K562 (cell line): ENCODE data around the gene POP7. TPM values are rescaled to one million over a fixed set of nuclear protein-coding genes. Genes with fewer than 3 reads are reported as not detected.

ENCODE experiments used
- ASH1L ChIP-seq: fragments of 450-650 bp; IDR thresholded peaks from 2 replicates; pipeline ENCODE4 v1.6.1; 2018; ENCODE audit warnings: borderline replicate concordance, mild to moderate bottlenecking, low read depth; ENCODE audit not compliant: partially characterized antibody
- BHLHE40 ChIP-seq: IDR thresholded peaks from 2 replicates; pipeline ENCODE4 v1.6.1; 2011; ENCODE audit warnings: low read length, improper control_type of control experiment
- BRF2 ChIP-seq: IDR thresholded peaks from 3 replicates; pipeline ENCODE4 v1.6.1; 2011; ENCODE audit warnings: borderline replicate concordance, mild to moderate bottlenecking; ENCODE audit not compliant: insufficient read length, insufficient read depth
- CREM ChIP-seq: IDR thresholded peaks from 2 replicates; pipeline ENCODE4 v1.6.1; 2014; ENCODE audit warnings: antibody characterized with exemption, low read depth
- EP300 ChIP-seq: IDR thresholded peaks from 2 replicates; pipeline ENCODE4 v1.6.1; 2012; ENCODE audit warnings: low read length, improper control_type of control experiment
- ERF ChIP-seq: fragments of 450-650 bp; formaldehyde crosslinking; IDR thresholded peaks from 2 replicates; pipeline ENCODE4 v1.4.0; 2020; ENCODE audit warnings: mild to moderate bottlenecking, mixed read lengths
- ETS2 ChIP-seq: IDR thresholded peaks from 2 replicates; pipeline ENCODE4 v1.6.1; 2016; ENCODE audit warnings: borderline replicate concordance, missing genetic modification characterization, mild to moderate bottlenecking, moderate library complexity, missing compliant biosample characterization; ENCODE audit not compliant: poor library complexity, severe bottlenecking
- HDAC1 ChIP-seq, 2 experiments: fragments of 450-650 bp; IDR thresholded peaks; 2 replicates each; pipeline ENCODE4 v1.6.1; 2016 to 2017; ENCODE audit warnings: inconsistent platforms in 1 of 2, mild to moderate bottlenecking in 1 of 2, moderate library complexity in 1 of 2
- HLTF ChIP-seq: fragments of 450-650 bp; IDR thresholded peaks from 2 replicates; pipeline ENCODE4 v1.6.1; 2016
- L3MBTL2 ChIP-seq: fragments of 450-650 bp; IDR thresholded peaks from 2 replicates; pipeline ENCODE4 v1.6.1; 2016; ENCODE audit warnings: mild to moderate bottlenecking, moderate library complexity
- MBD1 ChIP-seq: fragments of 250-450 bp; sonication (Bioruptor Pico); IDR thresholded peaks from 2 replicates; pipeline ENCODE4 v1.8.0; 2022; ENCODE audit warnings: inconsistent platforms
- MBD2 ChIP-seq: sonication (generic); IDR thresholded peaks from 2 replicates; pipeline ENCODE4 v1.6.1; 2016; ENCODE audit warnings: low read depth, borderline replicate concordance
- MTA1 ChIP-seq: fragments of 450-650 bp; IDR thresholded peaks from 2 replicates; pipeline ENCODE4 v1.6.1; 2017; ENCODE audit warnings: borderline replicate concordance
- MYC ChIP-seq, 2 experiments: fragments of 250-450 bp in 1 of 2; sonication (Bioruptor Pico) in 1 of 2; IDR thresholded peaks; 2 replicates each; pipeline versions ENCODE4 v1.5.1 to v1.6.1; 2012 to 2021; ENCODE audit warnings: low read depth in 2 of 2, borderline replicate concordance in 1 of 2, improper control_type of control experiment in 1 of 2, low read length in 1 of 2, mild to moderate bottlenecking in 1 of 2, moderate library complexity in 1 of 2
- POLR2G ChIP-seq: fragments of 200-400 bp; formaldehyde crosslinking; IDR thresholded peaks from 2 replicates; pipeline ENCODE4 v1.6.1; 2017; ENCODE audit warnings: low read depth, mild to moderate bottlenecking, antibody characterized with exemption, low read length, moderate library complexity
- RHOXF2B ChIP-seq: fragments of 250-450 bp; sonication (Bioruptor Pico); conservative IDR thresholded peaks from 2 replicates; pipeline ENCODE4 v1.5.1; 2021
- SAFB ChIP-seq: fragments of 200-400 bp; formaldehyde crosslinking; IDR thresholded peaks from 2 replicates; pipeline ENCODE4 v1.6.1; 2017; ENCODE audit warnings: low read depth, low read length, borderline replicate concordance
- SIN3B ChIP-seq: fragments of 450-650 bp; IDR thresholded peaks from 2 replicates; pipeline ENCODE4 v1.6.1; 2017; ENCODE audit warnings: low read depth, mild to moderate bottlenecking, moderate library complexity
- ZBTB26 ChIP-seq: fragments of 450-650 bp; formaldehyde crosslinking; IDR thresholded peaks from 2 replicates; pipeline ENCODE4 v1.4.0; 2022; ENCODE audit warnings: missing genetic modification characterization
- ZBTB33 ChIP-seq: sonication (generic); formaldehyde crosslinking; IDR thresholded peaks from 2 replicates; pipeline ENCODE4 v1.8.1; 2023; ENCODE audit warnings: mild to moderate bottlenecking, missing genetic modification reagents
- polyA plus RNA-seq, 8 experiments: library from polyadenylated mRNA; depleted of rRNA in 4 of 8; stranded (reverse) in 5 of 8; unstranded in 3 of 8; fragments of >200 nt; fragmentation: Nextera tagmentation in 2 of 8; fragmentation: Illumina TruSeq in 1 of 8; extraction: Ambion mirVana in 2 of 8; extraction: Trizol in 1 of 8; gene quantifications; 2 replicates each; pipeline versions ENCODE4 v1.2.1 to v1.2.3, GENCODE V29; 2011 to 2014; ENCODE audit warnings: inconsistent platforms in 1 of 8, missing spikeins in 1 of 8
- total RNA-seq, 7 experiments: library from RNA; depleted of rRNA in 6 of 7; stranded (reverse); fragments of >200 nt in 6 of 7; fragmentation: Illumina TruSeq in 2 of 7; extraction: Trizol in 2 of 7; gene quantifications; 2 replicates each; pipeline versions ENCODE4 v1.2.1 to v1.2.3, GENCODE V29; 2011 to 2021; ENCODE audit warnings: low replicate concordance in 1 of 7
- TF ChIP-seq, protein P1 (sequence below): fragments of 450-650 bp; IDR thresholded peaks from 2 replicates; pipeline ENCODE4 v1.6.1; 2016; ENCODE audit warnings: antibody characterized with exemption

POP7 gene
- total and polyA plus RNA-seq, 9 of the 15 experiments (the other 6 are each of a cell fraction or from before 2014, with no cell fraction given), result 11.5 to 163 (median 68.9) TPM

GRCh38 chr7:100745184-100745583 is 39.3 kb downstream of the POP7 start (continued):
- TF ChIP-seq POLR2G, result peak; percentile 78
- no peak for TF ChIP-seq ETS2 (tag)
- no peak for TF ChIP-seq BRF2
- TF ChIP-seq ZBTB33 (CRISPR knock-in tag), result peak; percentile 75
- peak; percentile 79; the same call in 1 of the 2 replicates for TF ChIP-seq MBD1 (CRISPR knock-in tag)
- TF ChIP-seq, protein P1, sequence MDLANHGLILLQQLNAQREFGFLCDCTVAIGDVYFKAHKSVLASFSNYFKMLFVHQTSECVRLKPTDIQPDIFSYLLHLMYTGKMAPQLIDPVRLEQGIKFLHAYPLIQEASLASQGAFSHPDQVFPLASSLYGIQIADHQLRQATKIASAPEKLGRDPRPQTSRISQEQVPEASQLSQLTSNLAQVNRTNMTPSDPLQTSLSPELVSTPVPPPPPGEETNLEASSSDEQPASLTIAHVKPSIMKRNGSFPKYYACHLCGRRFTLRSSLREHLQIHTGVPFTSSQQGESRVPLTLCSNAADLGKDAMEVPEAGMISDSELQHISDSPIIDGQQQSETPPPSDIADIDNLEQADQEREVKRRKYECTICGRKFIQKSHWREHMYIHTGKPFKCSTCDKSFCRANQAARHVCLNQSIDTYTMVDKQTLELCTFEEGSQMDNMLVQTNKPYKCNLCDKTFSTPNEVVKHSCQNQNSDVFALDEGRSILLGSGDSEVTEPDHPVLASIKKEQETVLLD, result peak; percentile 69
- no peak for TF ChIP-seq SIN3B
- no peak for TF ChIP-seq EP300
- no peak for TF ChIP-seq RHOXF2B (CRISPR knock-in tag)
- no peak for TF ChIP-seq ZBTB26 (CRISPR knock-in tag)
- TF ChIP-seq HDAC1 (IDR thresholded peaks at IDR 0.05), result peak in 1 of 2 experiments; percentile 48; a peak in 1 of 4 replicates
- peak; percentile 86; the same call in 1 of the 2 replicates for TF ChIP-seq SAFB
- TF ChIP-seq HLTF, result 0 out of 2 replicates have a peak, but pooled peaks have one; percentile 19
- TF ChIP-seq ASH1L, result no peak
- TF ChIP-seq CREM, result peak; percentile 34; the same call in 1 of the 2 replicates
- TF ChIP-seq BHLHE40, result 0 out of 2 replicates have a peak, but pooled peaks have one; percentile 24
- no peak for TF ChIP-seq ERF
- TF ChIP-seq MTA1, result 0 out of 2 replicates have a peak, but pooled peaks have one; percentile 60
- TF ChIP-seq L3MBTL2, result peak; percentile 26; the same call in 1 of the 2 replicates
- TF ChIP-seq MBD2, result no peak
- 0 out of 2 replicates have a peak, but pooled peaks have one; percentile 21 for TF ChIP-seq MYC (IDR thresholded peaks at IDR 0.05; ENCODE audit: low read depth, low read length)
- TF ChIP-seq MYC (CRISPR knock-in tag; IDR thresholded peaks at IDR 0.05; ENCODE audit: borderline replicate concordance, low read depth), result no peak
